ACHN (cell line): ENCODE results near the gene UBE2K.
"Not testable (repeated sequence)": the region's sequence is repeated elsewhere in the genome, so short reads cannot be mapped to it uniquely, and the experiment has no call there.

ENCODE experiments used
- DNase-seq: peaks from one replicate; pipeline ENCODE4 v3.0.0-alpha.2; 2015
- in situ Hi-C: cut with HindIII; loops from 2 replicates; pipeline ENCODE4 v1.10.0; 2017; ENCODE audit warnings: low sequenced_read_pairs, low pct_ligation_motif_present, low pct_unique_long_range_greater_than_20kb

UBE2K gene, protein sequence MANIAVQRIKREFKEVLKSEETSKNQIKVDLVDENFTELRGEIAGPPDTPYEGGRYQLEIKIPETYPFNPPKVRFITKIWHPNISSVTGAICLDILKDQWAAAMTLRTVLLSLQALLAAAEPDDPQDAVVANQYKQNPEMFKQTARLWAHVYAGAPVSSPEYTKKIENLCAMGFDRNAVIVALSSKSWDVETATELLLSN

DNA sequence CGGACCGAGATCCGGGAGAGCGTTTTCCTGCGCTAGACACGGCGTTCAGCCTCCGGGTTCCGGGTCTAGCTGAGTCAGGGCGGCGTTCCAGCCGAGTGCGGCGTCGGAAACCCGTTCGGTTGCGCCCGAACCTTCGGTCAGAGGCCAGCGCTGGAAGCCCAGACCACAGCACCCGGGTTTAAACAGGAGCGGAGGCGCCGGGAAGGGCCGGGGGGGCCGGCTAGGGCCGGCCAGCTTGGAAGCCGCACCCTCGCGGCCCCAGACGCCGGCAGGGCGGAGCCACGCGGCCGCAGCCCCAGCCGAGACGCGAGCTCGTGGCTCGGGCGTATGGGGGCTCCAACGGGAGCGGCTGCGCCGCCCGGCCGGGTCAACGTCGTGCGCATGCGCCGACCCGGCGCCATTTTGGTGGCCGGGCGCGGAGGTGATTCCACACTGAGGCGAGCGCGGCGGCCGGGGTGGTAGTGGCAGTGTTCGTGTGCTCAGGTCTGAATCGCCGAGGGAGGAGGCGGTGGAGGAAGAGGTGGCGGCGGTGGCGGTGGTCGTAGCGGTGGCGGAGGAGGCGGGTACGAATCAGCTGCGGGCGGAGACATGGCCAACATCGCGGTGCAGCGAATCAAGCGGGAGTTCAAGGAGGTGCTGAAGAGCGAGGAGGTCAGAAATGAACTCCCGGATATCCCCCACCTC, at the start of gene UBE2K:
Gene UBE2K, plus strand, starts transcription at position 397 of the 684 bp plus-strand sequence. Its CDS starts 192 bp downstream, at position 589.
- DNase-seq: peak; percentile 87
- in situ Hi-C loops: no loop called here

DNA sequence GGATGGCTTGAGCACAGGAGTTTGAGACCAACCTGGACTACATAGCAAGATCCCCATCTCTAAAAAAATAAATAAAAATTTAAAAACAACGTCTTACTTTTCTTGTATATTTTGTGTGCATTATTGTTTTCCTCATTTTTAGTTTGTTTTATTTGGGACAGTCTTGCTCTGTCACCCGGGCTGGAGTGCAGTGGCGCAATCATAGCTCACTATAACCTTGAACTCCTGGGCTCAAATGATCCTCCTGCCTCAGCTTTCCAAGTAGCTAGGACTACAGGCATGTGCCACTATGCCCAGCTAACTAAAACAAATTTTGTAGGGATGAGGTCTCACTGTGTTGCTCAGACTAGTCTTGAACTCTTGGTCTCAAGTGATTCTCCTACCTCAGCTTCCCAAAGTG, 49.7 kb upstream of the UBE2K start:
- DNase-seq: no peak
- in situ Hi-C loops: no loop called here

DNA sequence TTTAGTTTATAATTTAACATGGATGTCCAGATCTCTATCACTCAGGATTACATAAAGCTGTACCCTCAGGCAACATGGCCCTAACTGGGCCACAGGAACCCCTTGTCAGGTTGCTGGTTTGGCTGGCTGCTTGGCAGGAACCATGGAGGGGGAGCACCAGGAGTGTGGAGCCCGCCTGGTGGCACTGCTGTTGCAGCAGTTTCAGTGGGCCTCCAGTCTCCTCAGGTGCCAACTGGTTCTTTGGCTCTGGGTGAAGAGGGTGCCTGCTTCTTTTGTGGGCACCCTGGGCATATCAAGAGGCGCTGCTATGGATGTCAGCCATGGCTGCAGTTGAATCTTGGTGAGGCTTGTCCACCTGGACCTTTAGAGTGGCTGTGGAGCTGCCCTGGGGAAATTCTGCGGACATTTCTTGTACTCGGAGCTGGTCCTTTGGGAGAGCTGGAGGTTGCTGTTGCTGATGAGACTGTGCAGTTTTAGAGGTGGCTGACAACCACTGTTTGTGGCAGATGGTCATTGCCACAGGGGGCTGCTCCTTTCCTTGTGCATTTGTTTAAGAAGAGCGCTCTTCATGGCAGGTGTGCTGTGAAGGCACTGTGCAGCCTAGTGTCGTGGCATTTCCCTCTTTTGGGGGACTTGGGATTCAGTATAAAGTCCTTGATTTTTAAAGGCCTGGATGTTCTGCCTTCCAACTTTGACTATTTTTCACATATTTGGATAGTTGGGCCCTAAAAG, 48.9 kb upstream of the UBE2K start:
- in situ Hi-C loops: no loop called here
- no peak for DNase-seq

DNA sequence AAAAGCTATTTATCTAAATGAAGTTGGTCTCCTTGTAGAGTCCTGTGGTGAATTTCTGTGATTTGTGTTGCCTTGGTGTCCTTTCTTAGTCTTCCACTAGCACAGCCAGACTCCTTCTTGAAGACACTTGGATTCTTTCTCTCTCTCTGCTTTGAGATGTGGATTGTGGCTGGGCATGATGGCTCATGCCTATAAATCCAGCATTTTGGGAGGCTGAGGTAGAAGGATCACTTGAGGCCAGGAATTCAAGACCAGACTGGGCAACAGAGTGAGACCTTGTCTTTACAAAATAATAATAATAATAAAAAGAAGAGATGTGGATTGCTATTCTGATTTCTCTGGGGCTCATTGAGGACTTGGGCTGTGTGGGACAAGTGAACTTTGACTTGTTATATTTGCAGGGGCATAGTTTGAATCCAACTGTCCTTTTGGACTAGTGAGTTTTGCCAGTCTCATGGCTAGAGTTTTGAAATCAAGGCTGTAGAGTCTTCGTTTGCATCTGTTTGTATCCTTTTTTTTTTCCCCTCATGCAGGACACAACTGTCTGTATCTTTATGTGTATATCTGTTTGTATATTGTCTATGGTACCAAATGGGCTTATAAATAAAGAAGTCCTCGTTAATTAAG, 48.2 kb upstream of the UBE2K start:
- DNase-seq: no peak
- in situ Hi-C loops: no loop called here

DNA sequence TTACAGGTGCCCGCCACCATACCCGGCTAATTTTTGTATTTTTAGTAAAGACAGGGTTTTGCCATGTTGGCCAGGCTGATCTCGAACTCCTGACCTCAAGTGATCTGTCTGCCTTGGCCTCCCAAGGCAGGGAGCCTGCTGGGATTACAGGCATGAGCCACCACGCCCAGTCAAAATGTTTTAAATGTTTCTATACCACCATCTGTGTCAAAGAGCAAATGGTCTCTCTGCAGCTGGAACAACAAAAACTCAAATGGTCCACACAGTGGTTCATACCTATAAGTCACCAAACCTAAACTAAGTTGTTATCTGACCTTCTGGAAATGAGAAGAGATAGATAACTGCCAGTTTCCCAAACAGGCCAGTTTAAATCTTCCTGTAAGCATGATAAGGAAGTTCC, 46.4 kb upstream of the UBE2K start:
- DNase-seq, in situ Hi-C loops: not testable (repeated sequence)

DNA sequence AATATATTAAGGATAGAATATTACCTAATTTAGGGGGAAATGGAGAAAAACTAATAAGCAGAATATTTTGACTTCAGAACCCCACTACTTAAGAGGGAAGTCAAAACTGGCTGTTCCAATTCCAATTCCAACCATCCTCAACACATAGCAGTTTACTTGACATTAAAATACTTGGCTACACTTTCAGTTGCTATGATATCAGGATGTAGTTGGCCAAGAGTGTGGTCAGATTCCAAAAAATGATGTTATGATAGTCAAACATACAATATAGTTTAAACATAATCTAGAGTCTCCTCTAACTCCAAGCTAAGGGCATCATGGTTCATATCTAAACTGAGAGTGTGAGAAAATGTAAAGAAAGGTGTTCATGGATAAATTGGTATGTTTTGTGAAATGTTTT, 42.7 kb upstream of the UBE2K start:
- in situ Hi-C loops: no loop called here
- DNase-seq: no peak

DNA sequence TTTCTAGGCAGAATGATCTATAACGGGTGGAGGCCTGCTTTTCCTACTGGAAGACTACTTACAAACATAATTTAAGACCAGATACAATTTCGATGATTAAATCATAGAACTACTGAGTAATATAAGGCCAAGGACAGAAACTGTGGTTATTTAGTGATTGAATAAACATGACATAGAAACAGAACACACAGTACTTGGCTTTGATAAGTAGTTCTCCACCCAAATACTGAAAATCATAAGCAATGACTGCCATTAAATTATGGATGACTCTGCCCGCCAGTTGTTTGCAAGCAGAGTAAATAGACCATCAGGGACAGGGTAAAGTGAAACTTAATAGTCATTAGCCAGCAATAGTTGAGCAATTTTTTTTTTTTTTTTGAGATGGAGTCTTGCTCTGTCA, 42.1 kb upstream of the UBE2K start:
- no peak for DNase-seq
- in situ Hi-C loops: no loop called here

DNA sequence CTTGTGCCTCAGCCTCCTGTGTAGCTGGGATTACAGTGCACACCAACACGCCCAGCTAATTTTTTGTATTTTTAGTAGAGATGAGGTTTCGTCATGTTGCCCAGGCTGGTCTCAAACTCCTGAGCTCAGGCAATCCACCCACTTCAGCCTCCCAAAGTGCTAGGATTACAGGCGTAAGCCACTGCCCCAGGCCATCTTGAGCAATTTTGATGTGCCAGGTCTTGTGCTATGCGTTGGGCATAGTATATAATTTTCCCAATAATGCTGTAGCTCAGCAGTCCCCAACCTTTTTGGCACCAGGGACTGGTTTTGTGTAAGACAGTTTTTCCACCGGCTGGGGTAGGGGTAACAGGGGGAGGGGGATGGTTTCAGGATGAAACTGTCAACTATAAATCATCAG, 41.3 kb upstream of the UBE2K start:
- DNase-seq: not testable (repeated sequence)

DNA sequence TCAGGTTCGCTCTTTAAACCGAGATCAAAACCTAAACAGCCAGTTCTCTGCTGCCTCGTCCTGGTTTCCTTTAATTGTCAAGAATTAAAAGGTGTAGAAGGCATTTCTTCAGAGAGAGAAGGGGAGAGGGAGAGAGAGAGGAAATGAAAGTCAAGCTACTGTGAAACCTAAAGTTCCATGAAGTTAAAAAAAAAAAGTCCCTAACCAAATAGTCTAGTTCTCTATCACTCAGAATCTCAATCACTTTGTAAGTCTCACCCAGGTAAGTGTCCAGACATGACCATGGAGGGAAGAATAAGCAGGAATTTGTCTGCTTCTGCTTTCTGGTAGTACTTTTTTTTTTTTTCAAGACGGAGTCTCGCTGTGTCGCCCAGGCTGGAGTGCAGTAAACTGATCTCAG, 40.5 kb upstream of the UBE2K start:
- no peak for DNase-seq
- in situ Hi-C loops: no loop called here

More for the DNA sequence above, 41.3 kb upstream of the UBE2K start:
- in situ Hi-C loops: not testable (repeated sequence)

DNA sequence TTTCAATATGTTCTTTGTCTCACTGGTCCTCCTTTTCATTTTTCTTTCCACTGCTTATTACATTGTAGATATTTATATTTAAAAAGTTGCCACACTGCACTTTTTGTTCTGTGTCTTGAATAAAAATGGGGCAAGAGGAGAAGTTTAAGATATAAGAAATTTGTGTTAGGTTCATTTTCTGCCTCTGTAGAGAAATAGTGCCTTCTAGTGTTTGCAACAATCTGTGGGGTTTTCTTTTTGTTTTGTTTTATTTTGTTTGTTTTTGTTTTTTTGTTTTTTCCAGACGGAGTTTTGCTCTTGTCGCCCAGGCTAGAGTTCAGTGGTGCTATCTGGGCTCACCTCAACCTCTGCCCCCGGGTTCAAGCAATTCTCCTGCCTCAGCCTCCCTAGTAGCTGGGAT, 39.2 kb upstream of the UBE2K start:
- DNase-seq: no peak
- in situ Hi-C loops: no loop called here

DNA sequence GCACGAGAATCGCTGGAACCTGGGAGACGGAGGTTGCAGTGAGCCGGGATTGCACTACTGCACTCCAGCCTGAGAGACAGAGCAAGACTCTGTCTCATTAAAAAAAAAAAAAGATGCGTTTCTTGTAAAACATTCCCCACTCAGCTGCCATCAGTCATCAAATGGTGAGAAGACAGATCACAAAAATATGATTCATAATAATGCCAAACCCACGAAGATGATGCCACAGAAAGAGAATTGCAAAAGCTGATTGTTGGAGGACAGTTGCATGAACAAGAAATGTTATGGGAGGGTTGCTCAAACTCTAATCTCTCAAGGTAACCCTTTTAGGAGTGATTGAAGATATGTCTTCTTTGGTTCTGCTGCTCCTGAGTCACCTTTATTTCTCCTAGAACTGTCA, 37.9 kb upstream of the UBE2K start:
- in situ Hi-C loops: no loop called here
- DNase-seq: no peak

DNA sequence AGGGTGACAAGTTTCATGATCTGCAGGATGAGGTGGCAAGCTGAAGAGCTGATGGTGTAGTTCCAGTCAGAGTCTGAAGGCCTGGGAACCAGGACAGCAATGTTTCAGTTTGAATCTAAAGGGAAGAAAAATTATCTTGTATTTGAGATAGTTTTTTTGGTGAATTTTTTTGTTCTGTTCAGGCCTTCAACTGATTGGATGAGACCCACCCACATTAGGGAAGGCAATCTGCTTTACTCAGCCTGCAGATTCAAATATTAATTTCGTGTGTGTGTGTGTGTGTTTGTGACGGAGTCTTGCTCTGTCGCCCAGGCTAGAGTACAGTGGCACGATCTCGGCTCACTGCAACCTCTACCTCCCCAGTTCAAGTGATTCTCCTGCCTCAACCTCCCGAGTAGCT, 37.2 kb upstream of the UBE2K start:
- in situ Hi-C loops: no loop called here

DNA sequence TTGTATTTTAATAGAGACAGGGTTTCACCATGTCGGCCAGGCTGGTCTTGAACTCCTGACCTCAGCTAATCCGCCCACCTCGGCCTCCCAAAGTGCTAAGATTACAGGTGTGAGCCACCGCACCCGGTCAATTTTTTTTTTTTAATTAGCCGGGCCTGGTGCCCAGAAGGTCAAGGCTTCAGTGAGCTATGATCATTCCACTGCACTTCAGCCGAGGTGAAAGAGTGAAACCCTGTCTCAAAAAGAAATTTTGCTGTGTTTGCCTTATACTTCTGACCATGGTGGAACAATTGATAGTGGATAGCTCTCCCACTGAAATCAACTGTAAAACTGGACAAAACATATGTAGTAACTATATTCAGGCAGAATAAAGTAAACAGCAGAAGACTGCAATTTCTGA, 35.3 kb upstream of the UBE2K start:
- in situ Hi-C loops: no loop called here
- no peak for DNase-seq

More for the DNA sequence above, 37.2 kb upstream of the UBE2K start:
- DNase-seq: no peak

DNA sequence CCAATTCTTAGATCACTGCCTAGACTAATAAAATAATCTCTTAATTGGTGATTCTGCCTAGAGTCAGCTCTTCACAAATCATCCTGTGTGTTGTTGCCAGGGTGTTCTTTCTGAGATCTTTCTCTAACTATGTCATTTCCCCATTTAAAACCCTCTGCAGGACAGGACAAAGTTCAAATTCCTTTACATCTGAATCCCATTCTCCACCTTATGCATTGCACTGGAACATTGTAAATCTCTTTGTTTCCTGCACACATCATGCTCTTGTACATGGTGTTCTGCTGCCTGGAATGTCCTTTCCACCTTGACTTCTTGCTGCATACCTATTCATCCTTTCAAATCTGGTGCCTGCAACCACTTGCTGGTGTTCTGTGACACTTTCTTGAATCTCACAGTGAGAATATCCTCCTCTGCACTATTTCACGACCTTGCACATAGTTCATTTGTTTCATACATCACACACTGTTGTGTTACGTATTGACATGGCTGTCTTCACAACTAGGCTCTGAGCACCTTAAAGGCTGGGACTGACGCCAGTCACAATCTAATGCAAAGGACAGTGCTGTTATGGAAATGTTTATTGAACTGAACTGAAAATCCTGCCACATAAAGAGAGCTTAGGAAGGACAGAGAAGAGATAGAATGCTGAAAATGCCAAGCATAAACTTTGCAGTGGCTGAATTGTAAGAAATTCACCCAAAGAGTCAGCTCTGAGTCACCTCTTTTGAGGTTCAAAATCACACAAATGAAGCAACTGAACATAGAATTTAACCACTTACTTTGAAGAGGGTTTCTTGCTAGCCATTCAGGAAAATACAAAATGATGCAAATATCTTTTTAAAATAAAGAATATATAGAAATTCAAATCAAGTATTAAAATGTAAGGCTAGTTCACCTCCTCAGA, 32.9 kb upstream of the UBE2K start:
- no peak for DNase-seq
- in situ Hi-C loops: no loop called here

DNA sequence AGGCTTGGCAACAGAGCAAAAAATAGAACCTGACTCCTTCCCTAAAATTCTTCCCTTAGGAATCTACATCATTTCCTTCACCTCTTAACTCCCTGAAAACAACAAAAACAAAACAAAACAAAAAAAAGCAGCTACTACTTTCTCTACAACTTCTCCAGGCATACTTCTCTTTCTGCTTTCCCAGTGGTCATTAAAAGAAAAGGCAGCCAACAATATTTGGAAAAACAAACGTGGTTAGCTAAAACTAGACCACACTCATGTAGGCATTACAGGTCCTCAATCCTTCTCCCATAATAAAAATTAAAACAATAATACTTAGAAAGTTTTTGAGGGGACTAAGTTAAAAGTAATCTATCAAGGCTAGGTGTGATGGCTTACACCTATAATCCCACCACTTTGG, 30.2 kb upstream of the UBE2K start:
- no peak for DNase-seq
- in situ Hi-C loops: no loop called here

DNA sequence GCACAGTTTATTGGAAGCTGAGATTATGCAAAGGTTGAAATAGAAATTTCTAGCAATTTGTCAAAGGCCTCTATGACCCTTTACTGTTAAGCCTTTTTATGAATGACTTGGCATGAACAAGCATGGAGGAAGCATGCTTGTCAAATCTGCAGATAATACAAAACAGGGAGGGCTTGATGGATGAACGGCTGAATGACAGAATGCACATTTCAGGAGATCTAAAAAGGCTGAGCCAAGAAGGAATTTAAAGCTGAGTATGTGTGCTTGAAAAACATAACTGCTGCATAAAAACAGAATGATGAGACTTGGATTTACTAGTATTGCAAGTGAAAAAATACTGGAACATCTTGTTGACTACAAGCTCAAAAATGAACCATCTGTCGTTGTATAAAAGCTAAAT, 29.0 kb upstream of the UBE2K start:
- DNase-seq: no peak
- in situ Hi-C loops: no loop called here

DNA sequence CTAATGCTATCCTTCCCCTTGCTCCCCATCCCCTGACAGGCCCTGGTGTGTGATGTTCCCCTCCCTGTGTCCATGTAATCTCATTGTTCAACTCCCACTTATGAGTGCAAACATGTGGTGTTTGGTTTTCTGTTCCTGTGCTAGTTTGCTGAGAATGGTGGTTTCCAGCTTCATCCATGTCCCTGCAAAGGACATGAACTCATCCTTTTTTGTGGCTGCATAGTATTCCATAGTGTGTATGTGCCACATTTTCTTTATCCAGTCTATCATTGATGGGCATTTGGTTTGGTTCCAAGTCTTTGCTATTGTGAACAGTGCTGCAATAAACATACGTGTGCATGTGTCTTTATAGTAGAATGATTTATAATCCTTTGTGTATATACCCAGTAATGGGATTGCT, 27.6 kb upstream of the UBE2K start:
- not testable (repeated sequence) for DNase-seq

DNA sequence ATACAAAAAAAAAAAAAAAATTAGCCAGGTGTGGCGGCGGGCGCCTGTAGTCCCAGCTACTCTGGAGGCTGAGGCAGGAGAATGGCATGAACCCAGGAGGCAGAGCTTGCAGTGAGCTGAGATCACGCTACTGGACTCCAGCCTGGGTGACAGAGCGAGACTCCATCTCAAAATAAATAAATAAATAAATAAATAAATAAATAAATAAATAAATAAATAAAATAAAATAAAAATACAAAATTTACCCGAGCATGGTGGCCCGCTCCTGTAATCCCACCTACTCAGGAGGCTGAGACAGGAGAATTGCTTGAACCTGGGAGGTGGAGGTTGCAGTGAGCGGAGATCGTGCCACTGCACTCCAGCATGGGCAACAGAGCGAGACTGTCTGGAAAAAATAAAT, 22.3 kb upstream of the UBE2K start:
- DNase-seq, in situ Hi-C loops: not testable (repeated sequence)

More for the DNA sequence above, 27.6 kb upstream of the UBE2K start:
- in situ Hi-C loops: not testable (repeated sequence)
